Peyer's patch (tissue), 4 donors: Measurements from ENCODE around the gene ADAMTS12.

Experiments used
- CTCF ChIP-seq, 6 experiments: fragments of 450-650 bp in 4 of 6; fragments of 200-600 bp in 2 of 6; sonication (generic) in 1 of 6; IDR thresholded peaks; one replicate each; pipeline ENCODE4 v1.5.1; 2017 to 2019; ENCODE audit warnings: antibody characterized with exemption in 6 of 6, mild to moderate bottlenecking in 3 of 6, moderate library complexity in 1 of 6
- POLR2A ChIP-seq, 2 donors: fragments of 450-650 bp; IDR thresholded peaks; one replicate each; pipeline ENCODE4 v1.5.1; 2017; ENCODE audit warnings: antibody characterized with exemption in 2 of 2, mild to moderate bottlenecking in 2 of 2, moderate library complexity in 2 of 2

- TF ChIP-seq POLR2A (IDR thresholded peaks at IDR 0.05) (no peak), CTCF (IDR thresholded peaks at IDR 0.05) (no peak)
Observed at GRCh38 chr5:33692980-33693379, 198.8 kb downstream of the ADAMTS12 start.
